Transverse colon (tissue), 4 donors: ENCODE data around the gene TTLL4.

Source experiments
- POLR2AphosphoS5 ChIP-seq, 3 donors: sonication (generic); formaldehyde crosslinking; IDR thresholded peaks; one replicate each; pipeline ENCODE4 v1.6.1; 2016; ENCODE audit warnings: antibody characterized with exemption in 3 of 3
- TF ChIP-seq, protein P1 (sequence below), 5 experiments: fragments of 200-600 bp in 3 of 5; fragments of 450-650 bp in 2 of 5; sonication (generic) in 3 of 5; IDR thresholded peaks; 1 replicate in 2 of 5; 2 replicates in 3 of 5; pipeline ENCODE4 v1.5.1; 2016 to 2017; ENCODE audit warnings: antibody characterized with exemption in 5 of 5, inconsistent platforms in 3 of 5, mild to moderate bottlenecking in 2 of 5, moderate library complexity in 1 of 5

DNA sequence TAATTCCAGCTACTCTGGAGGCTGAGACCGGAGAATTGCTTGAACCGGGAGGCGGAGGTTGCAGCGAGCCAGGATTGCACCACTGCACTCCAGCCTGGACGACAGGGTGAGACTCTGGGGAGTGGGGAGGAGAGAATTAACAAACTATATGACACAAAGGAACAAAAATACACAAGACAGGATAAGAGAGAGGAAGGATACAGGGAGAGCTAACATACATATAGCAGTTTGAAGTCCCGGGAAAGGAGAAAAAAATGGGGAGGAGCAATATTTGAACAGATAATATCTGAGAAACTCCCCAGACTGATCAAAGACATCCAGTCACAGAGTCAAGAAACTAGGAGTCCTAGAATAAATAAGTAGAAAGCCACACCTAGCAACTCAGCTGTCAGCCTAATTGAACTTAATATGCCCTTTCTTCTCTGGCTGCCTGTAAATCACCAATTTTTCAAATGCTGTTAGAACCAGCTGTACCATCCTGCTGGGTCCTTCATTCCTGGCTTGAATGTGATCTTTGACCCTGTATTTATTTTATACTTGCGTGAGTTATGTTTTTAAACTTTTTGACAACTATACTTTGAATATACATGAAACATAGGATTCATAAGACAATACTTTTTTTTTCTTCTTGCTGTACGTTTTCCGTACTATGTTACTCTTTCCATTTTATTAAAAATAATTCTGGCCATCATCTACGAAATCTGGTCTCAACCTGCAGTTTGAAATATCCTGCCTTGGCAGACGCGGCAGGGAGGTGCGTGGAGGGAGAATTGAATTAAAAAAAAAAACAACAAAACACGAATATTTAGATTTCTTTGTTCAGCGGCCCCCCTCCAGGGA, 70.4 kb downstream of the TTLL4 start:
- TF ChIP-seq, protein P1, sequence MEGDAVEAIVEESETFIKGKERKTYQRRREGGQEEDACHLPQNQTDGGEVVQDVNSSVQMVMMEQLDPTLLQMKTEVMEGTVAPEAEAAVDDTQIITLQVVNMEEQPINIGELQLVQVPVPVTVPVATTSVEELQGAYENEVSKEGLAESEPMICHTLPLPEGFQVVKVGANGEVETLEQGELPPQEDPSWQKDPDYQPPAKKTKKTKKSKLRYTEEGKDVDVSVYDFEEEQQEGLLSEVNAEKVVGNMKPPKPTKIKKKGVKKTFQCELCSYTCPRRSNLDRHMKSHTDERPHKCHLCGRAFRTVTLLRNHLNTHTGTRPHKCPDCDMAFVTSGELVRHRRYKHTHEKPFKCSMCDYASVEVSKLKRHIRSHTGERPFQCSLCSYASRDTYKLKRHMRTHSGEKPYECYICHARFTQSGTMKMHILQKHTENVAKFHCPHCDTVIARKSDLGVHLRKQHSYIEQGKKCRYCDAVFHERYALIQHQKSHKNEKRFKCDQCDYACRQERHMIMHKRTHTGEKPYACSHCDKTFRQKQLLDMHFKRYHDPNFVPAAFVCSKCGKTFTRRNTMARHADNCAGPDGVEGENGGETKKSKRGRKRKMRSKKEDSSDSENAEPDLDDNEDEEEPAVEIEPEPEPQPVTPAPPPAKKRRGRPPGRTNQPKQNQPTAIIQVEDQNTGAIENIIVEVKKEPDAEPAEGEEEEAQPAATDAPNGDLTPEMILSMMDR (IDR thresholded peaks at IDR 0.05), result no peak
- TF ChIP-seq POLR2AphosphoS5 (IDR thresholded peaks at IDR 0.05), result no peak
